Thyroid gland (tissue), 4 donors: ENCODE measurements around the gene SLC35E1. TPM values are rescaled to one million over a fixed set of nuclear protein-coding genes. Genes with fewer than 3 reads are reported as not detected.
"Not testable (repeated sequence)": the region's sequence is repeated elsewhere in the genome, so short reads cannot be mapped to it uniquely, and the experiment has no call there.

ENCODE experiments used
- DNase-seq, 2 donors: peaks; one replicate each; pipeline ENCODE4 v3.0.0-alpha.2; 2019
- H3K27ac ChIP-seq, 3 donors: fragments of 200-600 bp; sonication (generic); 1 replicate in 2 of 3; 2 replicates in 1 of 3; pipeline ENCODE4 v1.5.1; 2016 to 2019; ENCODE audit warnings: mild to moderate bottlenecking in 1 of 3, moderate library complexity in 1 of 3
- H3K27me3 ChIP-seq: fragments of 200-600 bp; sonication (generic); one replicate; pipeline ENCODE4 v1.5.1; 2019
- H3K36me3 ChIP-seq, 2 donors: fragments of 200-600 bp; sonication (generic); one replicate each; pipeline ENCODE4 v1.5.1; 2016 to 2019
- H3K4me1 ChIP-seq, 2 donors: fragments of 200-600 bp; sonication (generic); one replicate each; pipeline ENCODE4 v1.5.1; 2017 to 2019
- H3K4me3 ChIP-seq, 3 donors: fragments of 200-600 bp; sonication (generic); replicated peaks in 1 of 3; 1 replicate in 2 of 3; 2 replicates in 1 of 3; pipeline ENCODE4 v1.5.1; 2016; ENCODE audit warnings: mild to moderate bottlenecking in 1 of 3
- H3K9me3 ChIP-seq: fragments of 200-600 bp; sonication (generic); one replicate; pipeline ENCODE4 v1.5.1; 2017
- CTCF ChIP-seq, 6 experiments: fragments of 200-600 bp in 3 of 6; fragments of 450-650 bp in 3 of 6; sonication (generic) in 3 of 6; IDR thresholded peaks; one replicate each; pipeline ENCODE4 v1.5.1; 2016 to 2019; ENCODE audit warnings: antibody characterized with exemption in 6 of 6, mild to moderate bottlenecking in 2 of 6, inconsistent platforms in 1 of 6, moderate library complexity in 1 of 6
- POLR2A ChIP-seq, 2 donors: fragments of 450-650 bp; IDR thresholded peaks; one replicate each; pipeline ENCODE4 v1.6.1; 2017; ENCODE audit warnings: antibody characterized with exemption in 2 of 2, mild to moderate bottlenecking in 2 of 2, moderate library complexity in 1 of 2
- WGBS, 2 donors: methylation state at CpG; one replicate each; pipeline ENCODE4 v1.1.5; 2017; 5-methylcytosine and 5-hydroxymethylcytosine counted together
- intact Hi-C: fragments of 100-400 bp; cut with DNase I; formaldehyde crosslinking; loops from one replicate; pipeline ENCODE4 v1.15.1; 2023
- total RNA-seq, 4 donors: library from RNA; depleted of rRNA; stranded (reverse); fragments of >200 nt; gene quantifications; one replicate each; pipeline ENCODE4 v1.2.3, GENCODE V29; 2016

SLC35E1 gene
- total RNA-seq, 4 donors from 2014 or later = 33.3 to 49.3 (median 38.6) TPM

- no peaks in the 10 kb centered on the region for H3K27me3 ChIP-seq
- peaks cover 11 to 29% of the 10 kb centered on the region in 2 donors for H3K4me1 ChIP-seq
- DNase-seq = no peak
- H3K27ac ChIP-seq = no peak overlapping the region
- TF ChIP-seq POLR2A (IDR thresholded peaks at IDR 0.05) = no peak
- TF ChIP-seq CTCF (IDR thresholded peaks at IDR 0.05) = no peak
- no peaks in the 10 kb centered on the region for H3K9me3 ChIP-seq
- no peak overlapping the region for H3K4me3 ChIP-seq
- 93% methylated on average over 11 of the region's 11 CpGs for WGBS, 2 donors
- H3K36me3 ChIP-seq = no peaks in the 10 kb centered on the region
- intact Hi-C loops = no loop called here
Measured at GRCh38 chr19:16544473-16545231, 27.6 kb downstream of the SLC35E1 start.

GRCh38 chr19:16543734-16544133, 28.5 kb downstream of the SLC35E1 start:
- 86 to 87% methylated on average over 6 of the region's 6 CpGs for WGBS, 2 donors
- H3K36me3 ChIP-seq, DNase-seq, H3K9me3 ChIP-seq, H3K27me3 ChIP-seq, intact Hi-C loops, H3K27ac ChIP-seq, H3K4me3 ChIP-seq: not testable (repeated sequence)
- H3K4me1 ChIP-seq = peaks cover 11 to 30% of the 10 kb centered on the region in 2 donors

GRCh38 chr19:16542910-16543472, 29.2 kb downstream of the SLC35E1 start:
- 4 to 5% methylated on average over 15 of the region's 15 CpGs for WGBS, 2 donors
- TF ChIP-seq CTCF (IDR thresholded peaks at IDR 0.05) = no peak
- no peak for TF ChIP-seq POLR2A (IDR thresholded peaks at IDR 0.05)
- no peak for DNase-seq
- Histone ChIP-seq H3K27ac (peak overlapping the region; percentile 63 to 76 (median 65)), H3K36me3 (no peaks in the 10 kb centered on the region), H3K4me3 (peak overlapping the region; percentile 80 to 98 (median 93)), H3K9me3 (no peaks in the 10 kb centered on the region), H3K27me3 (no peaks in the 10 kb centered on the region), H3K4me1 (peaks cover 11 to 30% of the 10 kb centered on the region in 2 donors)
- intact Hi-C loops = no loop called here

- peak in 1 of 2 donors; percentile 88 for TF ChIP-seq POLR2A (IDR thresholded peaks at IDR 0.05)
- TF ChIP-seq CTCF (IDR thresholded peaks at IDR 0.05) = no peak
- no peaks in the 10 kb centered on the region for H3K27me3 ChIP-seq
- intact Hi-C loops = no loop called here
- peaks cover 11 to 30% of the 10 kb centered on the region in 2 donors for H3K4me1 ChIP-seq
- no peaks in the 10 kb centered on the region for H3K9me3 ChIP-seq
- H3K4me3 ChIP-seq = peak within 1 kb of the TSS; percentile 93 to 100 (median 98)
- peak; percentile 93 to 95 for DNase-seq
- H3K27ac ChIP-seq = peak within 1 kb of the TSS; percentile 63 to 76 (median 65)
- no peaks in the 10 kb centered on the region for H3K36me3 ChIP-seq
- WGBS, 2 donors = 1 to 4% methylated on average over 8 to 30 of the region's 108 CpGs
Measured at GRCh38 chr19:16542045-16542909, 29.9 kb downstream of the SLC35E1 start, which contains the start of gene CHERP. TSS of gene CHERP (minus strand) at chr19:16542437. CDS start at chr19:16542378, 59 bp downstream.

GRCh38 chr19:16541526-16542044, 30.6 kb downstream of the SLC35E1 start:
- H3K9me3 ChIP-seq = no peaks in the 10 kb centered on the region
- peak overlapping the region; percentile 93 to 100 (median 98) for H3K4me3 ChIP-seq
- H3K27me3 ChIP-seq = no peaks in the 10 kb centered on the region
- TF ChIP-seq POLR2A (IDR thresholded peaks at IDR 0.05) (no peak), CTCF (IDR thresholded peaks at IDR 0.05) (no peak)
- no peaks in the 10 kb centered on the region for H3K36me3 ChIP-seq
- intact Hi-C loops = no loop called here
- no peak for DNase-seq
- 2 to 3% methylated on average over 24 to 29 of the region's 29 CpGs for WGBS, 2 donors
- peaks cover 11 to 30% of the 10 kb centered on the region in 2 donors for H3K4me1 ChIP-seq
- H3K27ac ChIP-seq = peak overlapping the region in 1 of 3 donors; percentile 60
